Measurements from ENCODE around the gene CD109. TPM values are rescaled to one million over a fixed set of nuclear protein-coding genes. Genes with fewer than 3 reads are reported as not detected.

Gene CD109
- polyA plus RNA-seq, 3 donors, result 0.17 to 0.30 (median 0.20) TPM

GRCh38 chr6:73870907-73871306, 174.9 kb downstream of the CD109 start:
- H3K4me3 Mint-ChIP-seq, result no peak overlapping the region
- peaks cover 0 to 10% (median 2%) of the 10 kb centered on the region in 7 donors for H3K9me3 Mint-ChIP-seq
- Histone ChIP-seq H4K20me1 (ENCODE audit: insufficient read depth, low read length) (no peaks in the 10 kb centered on the region), H3K79me2 (ENCODE audit: insufficient read depth, low read length) (no peaks in the 10 kb centered on the region), H3K36me3 (replicated peaks in 1 of 2; ENCODE audit: control insufficient read depth in 1 of 2, insufficient read depth in 2 of 2, low read length in 2 of 2) (no peaks in the 10 kb centered on the region), H3K4me3 (replicated peaks in 1 of 3; ENCODE audit: low read depth in 2 of 3, low read length in 3 of 3) (no peak overlapping the region), H3K4me2 (replicated peaks; ENCODE audit: extremely low read depth, low read length, poor library complexity, severe bottlenecking) (no peak overlapping the region), H2AFZ (ENCODE audit: insufficient read depth, low read depth, low read length, poor library complexity, severe bottlenecking) (no peak overlapping the region), H3K27ac (ENCODE audit: low read depth in 1 of 2, low read length in 2 of 2) (no peak overlapping the region), H3K9ac (ENCODE audit: insufficient read depth, low read length, poor library complexity, severe bottlenecking) (no peak overlapping the region), H3K4me1 (ENCODE audit: control insufficient read depth in 1 of 2, insufficient read depth in 2 of 2, low read length in 2 of 2) (no peaks in the 10 kb centered on the region), H3K9me3 (replicated peaks in 1 of 2; ENCODE audit: control insufficient read depth in 1 of 2, insufficient read depth in 1 of 2, low read length in 2 of 2) (no peaks in the 10 kb centered on the region), H3K27me3 (ENCODE audit: control insufficient read depth in 2 of 2, insufficient read depth in 2 of 2, low read length in 2 of 2) (no peaks in the 10 kb centered on the region)
- no peaks in the 10 kb centered on the region for H3K36me3 Mint-ChIP-seq
- WGBS (ENCODE audit: insufficient coverage), result no CpG with 5 or more reads among the region's 3 CpGs
- intact Hi-C loops (cut with micrococcal nuclease), result no loop called here
- peaks cover 0 to 4% (median 2%) of the 10 kb centered on the region in 3 donors for H3K27me3 Mint-ChIP-seq (ENCODE audit: low read depth in 3 of 3)
- no peak overlapping the region for H3K27ac Mint-ChIP-seq
- DNase-seq, result no peak
- TF ChIP-seq, protein P1, sequence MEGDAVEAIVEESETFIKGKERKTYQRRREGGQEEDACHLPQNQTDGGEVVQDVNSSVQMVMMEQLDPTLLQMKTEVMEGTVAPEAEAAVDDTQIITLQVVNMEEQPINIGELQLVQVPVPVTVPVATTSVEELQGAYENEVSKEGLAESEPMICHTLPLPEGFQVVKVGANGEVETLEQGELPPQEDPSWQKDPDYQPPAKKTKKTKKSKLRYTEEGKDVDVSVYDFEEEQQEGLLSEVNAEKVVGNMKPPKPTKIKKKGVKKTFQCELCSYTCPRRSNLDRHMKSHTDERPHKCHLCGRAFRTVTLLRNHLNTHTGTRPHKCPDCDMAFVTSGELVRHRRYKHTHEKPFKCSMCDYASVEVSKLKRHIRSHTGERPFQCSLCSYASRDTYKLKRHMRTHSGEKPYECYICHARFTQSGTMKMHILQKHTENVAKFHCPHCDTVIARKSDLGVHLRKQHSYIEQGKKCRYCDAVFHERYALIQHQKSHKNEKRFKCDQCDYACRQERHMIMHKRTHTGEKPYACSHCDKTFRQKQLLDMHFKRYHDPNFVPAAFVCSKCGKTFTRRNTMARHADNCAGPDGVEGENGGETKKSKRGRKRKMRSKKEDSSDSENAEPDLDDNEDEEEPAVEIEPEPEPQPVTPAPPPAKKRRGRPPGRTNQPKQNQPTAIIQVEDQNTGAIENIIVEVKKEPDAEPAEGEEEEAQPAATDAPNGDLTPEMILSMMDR (IDR thresholded peaks at IDR 0.05), result no peak
- no peaks in the 10 kb centered on the region for H3K4me1 Mint-ChIP-seq

GRCh38 chr6:73873081-73873480, 177.1 kb downstream of the CD109 start:
- no peaks in the 10 kb centered on the region for H3K36me3 ChIP-seq (replicated peaks in 1 of 2; ENCODE audit: control insufficient read depth in 1 of 2, insufficient read depth in 2 of 2, low read length in 2 of 2)
- no peaks in the 10 kb centered on the region for H3K4me1 ChIP-seq (ENCODE audit: control insufficient read depth in 1 of 2, insufficient read depth in 2 of 2, low read length in 2 of 2)
- H3K27me3 ChIP-seq (ENCODE audit: control insufficient read depth in 2 of 2, insufficient read depth in 2 of 2, low read length in 2 of 2), result no peaks in the 10 kb centered on the region
- H3K4me2 ChIP-seq (replicated peaks; ENCODE audit: extremely low read depth, low read length, poor library complexity, severe bottlenecking), result no peak overlapping the region
- no peak overlapping the region for H2AFZ ChIP-seq (ENCODE audit: insufficient read depth, low read depth, low read length, poor library complexity, severe bottlenecking)
- Mint-ChIP-seq H3K4me3 (no peak overlapping the region), H3K9me3 (peaks cover 0 to 7% (median 2%) of the 10 kb centered on the region in 7 donors), H3K36me3 (no peaks in the 10 kb centered on the region), H3K27ac (no peak overlapping the region), H3K27me3 (ENCODE audit: low read depth in 3 of 3) (peaks cover 0 to 6% (median 2%) of the 10 kb centered on the region in 3 donors), H3K4me1 (no peaks in the 10 kb centered on the region)
- H4K20me1 ChIP-seq (ENCODE audit: insufficient read depth, low read length), result no peaks in the 10 kb centered on the region
- TF ChIP-seq, protein P1 (IDR thresholded peaks at IDR 0.05), result no peak
- H3K9me3 ChIP-seq (replicated peaks in 1 of 2; ENCODE audit: control insufficient read depth in 1 of 2, insufficient read depth in 1 of 2, low read length in 2 of 2), result no peaks in the 10 kb centered on the region
- no peak overlapping the region for H3K9ac ChIP-seq (ENCODE audit: insufficient read depth, low read length, poor library complexity, severe bottlenecking)
- no peaks in the 10 kb centered on the region for H3K79me2 ChIP-seq (ENCODE audit: insufficient read depth, low read length)
- H3K4me3 ChIP-seq (replicated peaks in 1 of 3; ENCODE audit: low read depth in 2 of 3, low read length in 3 of 3), result no peak overlapping the region
- H3K27ac ChIP-seq (ENCODE audit: low read depth in 1 of 2, low read length in 2 of 2), result no peak overlapping the region
- intact Hi-C loops (cut with micrococcal nuclease), result no loop called here
- DNase-seq, result no peak

Other genes with a start within 250 kb of the CD109 start
- 10 to 100 TPM in 1 of 3 donors, 1 to 10 TPM in 2; 4.9 to 13.9 (median 6.7) TPM for gene CGAS, start 243.9 kb upstream of the CD109 start, polyA plus RNA-seq
- 10 to 100 TPM in 2 of 3 donors, 1 to 10 TPM in 1; 8.0 to 22.8 (median 14.4) TPM for gene MTO1, start 234.5 kb upstream of the CD109 start, polyA plus RNA-seq
- 1,000 to 10,000 TPM; 5,292 to 7,368 (median 5,586) TPM for gene EEF1A1, start 175.2 kb upstream of the CD109 start, polyA plus RNA-seq
- 10 to 100 TPM in 1 of 3 donors, 1 to 10 TPM in 2; 5.3 to 11.6 (median 9.4) TPM for gene SLC17A5, start 42.2 kb upstream of the CD109 start, polyA plus RNA-seq

All from CD14-positive monocyte (primary cell).